GM12892 (cell line): ENCODE measurements around the gene NRXN3.

Source experiments
- POLR2A ChIP-seq: IDR thresholded peaks from 2 replicates; pipeline ENCODE4 v1.6.1; 2011; ENCODE audit warnings: low read depth, low read length, control low read depth
- POLR2AphosphoS5 ChIP-seq: IDR thresholded peaks from 2 replicates; pipeline ENCODE4 v1.6.1; 2011; ENCODE audit warnings: low read depth, low read length, control low read depth
- TAF1 ChIP-seq: IDR thresholded peaks from 2 replicates; pipeline ENCODE4 v1.6.1; 2011; ENCODE audit warnings: low read depth, mild to moderate bottlenecking, control low read depth, low read length, borderline replicate concordance

DNA sequence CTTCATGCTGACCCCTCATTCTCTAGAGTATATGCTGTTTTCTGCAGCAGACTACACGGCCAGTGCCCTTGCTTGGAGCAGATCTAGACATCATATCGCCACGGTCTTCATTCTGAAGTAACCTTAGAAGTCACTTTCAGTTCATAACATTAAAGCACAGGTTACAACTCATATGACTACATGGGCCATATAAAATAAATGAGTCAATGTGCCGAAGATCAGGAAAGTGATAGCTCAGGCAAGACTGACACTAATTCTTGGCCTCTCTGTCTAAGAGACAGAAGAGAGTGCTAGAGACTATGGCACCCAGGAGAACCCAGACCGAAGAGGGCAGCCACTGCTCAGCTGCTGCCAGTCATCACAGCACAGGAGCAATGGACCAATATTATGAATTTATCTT is 1431.4 kb downstream of the NRXN3 start:
- TF ChIP-seq TAF1 (no peak), POLR2A (no peak), POLR2AphosphoS5 (no peak)
